ENCODE measurements around the gene PPARD. TPM values are rescaled to one million over a fixed set of nuclear protein-coding genes. Genes with fewer than 3 reads are reported as not detected.

The PPARD gene
- total and polyA plus RNA-seq, 2 of the 13 experiments (the other 11 are each of a cell fraction or from before 2014, with no cell fraction given) = 6.1 to 13.3 TPM

DNA sequence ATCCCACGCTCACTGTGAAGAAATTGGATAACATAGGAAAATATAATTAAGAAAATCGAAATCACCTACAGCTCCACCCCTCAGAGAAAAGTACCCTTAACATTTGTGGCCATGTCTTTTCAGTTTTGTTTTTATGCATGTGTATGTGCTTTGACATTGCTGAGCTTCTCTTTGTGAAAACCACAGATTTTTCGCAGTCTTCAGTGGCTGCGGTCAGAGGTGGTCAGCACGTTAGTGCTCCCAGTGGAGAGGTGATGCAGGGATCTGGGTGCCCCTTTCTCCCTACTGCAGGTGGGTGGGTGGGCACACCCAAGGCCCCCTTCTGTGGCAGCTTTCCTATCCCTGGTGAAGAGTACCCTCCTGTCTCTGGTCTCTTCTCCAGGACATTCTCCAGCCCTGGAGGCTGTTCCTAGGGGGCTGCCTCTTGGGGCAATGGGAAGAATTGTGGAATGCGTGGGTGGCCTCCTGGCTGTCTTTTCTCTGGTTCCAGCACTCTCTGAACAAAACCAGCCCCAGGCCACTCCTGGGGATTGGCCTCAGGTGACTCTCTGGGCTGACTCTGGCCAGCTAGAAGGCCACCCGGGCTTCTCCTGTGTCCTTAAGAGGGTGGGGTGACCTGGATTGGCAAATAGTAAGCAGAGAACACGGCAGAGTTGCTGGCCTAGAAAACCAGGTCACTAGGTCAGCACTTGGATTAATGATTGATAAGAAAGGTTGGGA is 59.9 kb downstream of the PPARD start (continued):
- TF ChIP-seq KIAA2018 (CRISPR knock-in tag; IDR thresholded peaks at IDR 0.05; ENCODE audit: borderline replicate concordance) (no peak), NR2F1 (CRISPR knock-in tag; IDR thresholded peaks at IDR 0.05) (peak; percentile 80 to 81; a peak in 3 of 4 replicates), KDM5A (IDR thresholded peaks at IDR 0.05; ENCODE audit: borderline replicate concordance, low read length) (no peak), GABPB1 (CRISPR knock-in tag; IDR thresholded peaks at IDR 0.05) (no peak), TOPORS (CRISPR knock-in tag; IDR thresholded peaks at IDR 0.05) (0 out of 2 replicates have a peak, but pooled peaks have one; percentile 55), ZNF589 (CRISPR knock-in tag; conservative IDR thresholded peaks at IDR 0.05) (no peak), ZNF703 (CRISPR knock-in tag; IDR thresholded peaks at IDR 0.05; ENCODE audit: borderline replicate concordance) (no peak), NFYB (CRISPR knock-in tag; IDR thresholded peaks at IDR 0.05) (0 out of 2 replicates have a peak, but pooled peaks have one; percentile 45), KLF16 (CRISPR knock-in tag; IDR thresholded peaks at IDR 0.05) (no peak; a peak in 1 of 4 replicates), SMYD3 (CRISPR knock-in tag; IDR thresholded peaks at IDR 0.05) (peak; percentile 76; the same call in 1 of the 2 replicates)
- TF ChIP-seq, protein P1, sequence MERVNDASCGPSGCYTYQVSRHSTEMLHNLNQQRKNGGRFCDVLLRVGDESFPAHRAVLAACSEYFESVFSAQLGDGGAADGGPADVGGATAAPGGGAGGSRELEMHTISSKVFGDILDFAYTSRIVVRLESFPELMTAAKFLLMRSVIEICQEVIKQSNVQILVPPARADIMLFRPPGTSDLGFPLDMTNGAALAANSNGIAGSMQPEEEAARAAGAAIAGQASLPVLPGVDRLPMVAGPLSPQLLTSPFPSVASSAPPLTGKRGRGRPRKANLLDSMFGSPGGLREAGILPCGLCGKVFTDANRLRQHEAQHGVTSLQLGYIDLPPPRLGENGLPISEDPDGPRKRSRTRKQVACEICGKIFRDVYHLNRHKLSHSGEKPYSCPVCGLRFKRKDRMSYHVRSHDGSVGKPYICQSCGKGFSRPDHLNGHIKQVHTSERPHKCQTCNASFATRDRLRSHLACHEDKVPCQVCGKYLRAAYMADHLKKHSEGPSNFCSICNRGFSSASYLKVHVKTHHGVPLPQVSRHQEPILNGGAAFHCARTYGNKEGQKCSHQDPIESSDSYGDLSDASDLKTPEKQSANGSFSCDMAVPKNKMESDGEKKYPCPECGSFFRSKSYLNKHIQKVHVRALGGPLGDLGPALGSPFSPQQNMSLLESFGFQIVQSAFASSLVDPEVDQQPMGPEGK (CRISPR knock-in tag; IDR thresholded peaks at IDR 0.05) = peak; percentile 56; the same call in 1 of the 2 replicates
- TF ChIP-seq, protein P2, sequence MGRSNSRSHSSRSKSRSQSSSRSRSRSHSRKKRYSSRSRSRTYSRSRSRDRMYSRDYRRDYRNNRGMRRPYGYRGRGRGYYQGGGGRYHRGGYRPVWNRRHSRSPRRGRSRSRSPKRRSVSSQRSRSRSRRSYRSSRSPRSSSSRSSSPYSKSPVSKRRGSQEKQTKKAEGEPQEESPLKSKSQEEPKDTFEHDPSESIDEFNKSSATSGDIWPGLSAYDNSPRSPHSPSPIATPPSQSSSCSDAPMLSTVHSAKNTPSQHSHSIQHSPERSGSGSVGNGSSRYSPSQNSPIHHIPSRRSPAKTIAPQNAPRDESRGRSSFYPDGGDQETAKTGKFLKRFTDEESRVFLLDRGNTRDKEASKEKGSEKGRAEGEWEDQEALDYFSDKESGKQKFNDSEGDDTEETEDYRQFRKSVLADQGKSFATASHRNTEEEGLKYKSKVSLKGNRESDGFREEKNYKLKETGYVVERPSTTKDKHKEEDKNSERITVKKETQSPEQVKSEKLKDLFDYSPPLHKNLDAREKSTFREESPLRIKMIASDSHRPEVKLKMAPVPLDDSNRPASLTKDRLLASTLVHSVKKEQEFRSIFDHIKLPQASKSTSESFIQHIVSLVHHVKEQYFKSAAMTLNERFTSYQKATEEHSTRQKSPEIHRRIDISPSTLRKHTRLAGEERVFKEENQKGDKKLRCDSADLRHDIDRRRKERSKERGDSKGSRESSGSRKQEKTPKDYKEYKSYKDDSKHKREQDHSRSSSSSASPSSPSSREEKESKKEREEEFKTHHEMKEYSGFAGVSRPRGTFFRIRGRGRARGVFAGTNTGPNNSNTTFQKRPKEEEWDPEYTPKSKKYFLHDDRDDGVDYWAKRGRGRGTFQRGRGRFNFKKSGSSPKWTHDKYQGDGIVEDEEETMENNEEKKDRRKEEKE (IDR thresholded peaks at IDR 0.05) = no peak

All from HepG2 (cell line).